ENCODE data around the gene DTNB.

DNA sequence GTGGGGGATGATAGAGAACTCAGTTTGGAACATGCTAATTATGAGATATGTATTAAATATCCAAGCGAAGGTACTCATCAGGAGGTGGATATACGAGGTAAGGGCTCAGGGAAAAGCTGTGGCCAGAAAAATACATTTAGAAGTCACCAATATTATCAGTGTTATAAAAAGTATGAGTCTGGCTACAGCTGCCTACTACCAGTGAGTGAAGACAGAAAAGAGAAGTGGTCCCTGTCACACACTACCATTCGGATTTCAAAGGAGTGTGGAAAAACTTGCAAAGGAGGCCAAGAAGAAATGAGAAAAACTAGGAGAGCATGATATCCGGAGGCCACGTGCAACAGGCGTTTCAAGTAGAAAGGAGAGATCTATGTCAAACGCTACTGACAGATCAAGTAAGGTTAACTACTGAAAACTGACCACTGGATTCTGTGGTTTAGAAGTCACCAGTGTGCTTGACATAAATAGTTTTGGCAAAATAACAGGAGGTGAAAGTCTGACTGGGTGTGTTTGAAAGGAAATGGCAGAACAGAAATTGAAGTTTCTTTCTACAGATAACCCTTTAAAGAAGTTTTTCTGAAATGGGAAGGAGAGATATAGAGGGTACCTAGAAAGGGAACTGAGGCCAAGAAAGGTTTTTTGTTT lies 213.0 kb downstream of the DTNB start:
- TF ChIP-seq CTCF (IDR thresholded peaks at IDR 0.05): no peak
- TF ChIP-seq POLR2A (IDR thresholded peaks at IDR 0.05): no peak
- no peak for TF ChIP-seq POLR2AphosphoS5 (IDR thresholded peaks at IDR 0.05; ENCODE audit: insufficient read depth in 1 of 2, low read depth in 1 of 2)

All from vagina (tissue), 2 donors.